ENCODE data around the gene KCNK2.

DNA sequence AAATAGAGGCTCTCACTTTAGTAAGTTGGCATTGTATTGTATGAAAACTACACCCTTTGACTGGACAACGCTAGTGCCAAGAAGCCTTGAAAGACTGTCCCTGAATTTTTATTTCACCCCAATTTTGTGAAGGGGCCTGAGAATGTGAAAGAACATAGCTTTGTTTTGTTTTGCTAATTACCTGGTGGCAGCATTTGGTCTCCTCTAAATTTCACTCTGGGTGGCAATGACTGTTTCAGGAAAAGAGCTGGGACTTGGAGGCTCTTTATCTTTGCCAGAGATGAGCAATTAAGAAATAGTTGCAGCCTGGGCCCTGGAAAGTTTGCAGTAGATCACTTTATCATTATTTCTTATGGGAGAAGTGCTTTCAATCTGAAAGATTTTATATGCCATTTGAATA is 117.6 kb downstream of the KCNK2 start:
- TF ChIP-seq SUZ12 (IDR thresholded peaks at IDR 0.05; ENCODE audit: unreplicated experiment): no peak
- TF ChIP-seq, protein P1, sequence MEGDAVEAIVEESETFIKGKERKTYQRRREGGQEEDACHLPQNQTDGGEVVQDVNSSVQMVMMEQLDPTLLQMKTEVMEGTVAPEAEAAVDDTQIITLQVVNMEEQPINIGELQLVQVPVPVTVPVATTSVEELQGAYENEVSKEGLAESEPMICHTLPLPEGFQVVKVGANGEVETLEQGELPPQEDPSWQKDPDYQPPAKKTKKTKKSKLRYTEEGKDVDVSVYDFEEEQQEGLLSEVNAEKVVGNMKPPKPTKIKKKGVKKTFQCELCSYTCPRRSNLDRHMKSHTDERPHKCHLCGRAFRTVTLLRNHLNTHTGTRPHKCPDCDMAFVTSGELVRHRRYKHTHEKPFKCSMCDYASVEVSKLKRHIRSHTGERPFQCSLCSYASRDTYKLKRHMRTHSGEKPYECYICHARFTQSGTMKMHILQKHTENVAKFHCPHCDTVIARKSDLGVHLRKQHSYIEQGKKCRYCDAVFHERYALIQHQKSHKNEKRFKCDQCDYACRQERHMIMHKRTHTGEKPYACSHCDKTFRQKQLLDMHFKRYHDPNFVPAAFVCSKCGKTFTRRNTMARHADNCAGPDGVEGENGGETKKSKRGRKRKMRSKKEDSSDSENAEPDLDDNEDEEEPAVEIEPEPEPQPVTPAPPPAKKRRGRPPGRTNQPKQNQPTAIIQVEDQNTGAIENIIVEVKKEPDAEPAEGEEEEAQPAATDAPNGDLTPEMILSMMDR (IDR thresholded peaks at IDR 0.05 in 2 of 3, conservative IDR thresholded peaks at IDR 0.05 in 1 of 3; ENCODE audit: control insufficient read depth in 2 of 3, extremely low read depth in 1 of 3, insufficient read depth in 1 of 3, low read depth in 3 of 3, low read length in 3 of 3): no peak
- TF ChIP-seq RAD21 (IDR thresholded peaks at IDR 0.05; ENCODE audit: insufficient read depth, low read depth, low read length): no peak
- TF ChIP-seq POLR2A (IDR thresholded peaks at IDR 0.05; ENCODE audit: low read depth, low read length): no peak

Data from GM12878 (cell line).